RWPE1 (cell line): ENCODE measurements around the gene VPS4A.

Experiments
- CTCF ChIA-PET: fragments of 350-600 bp; sonication (Branson Sonifier 250); formaldehyde crosslinking; extraction: SDS; loops from one replicate; lab custom pipeline; 2021; lab: Yijun Ruan, JAX
- POLR2A ChIA-PET: fragments of 400-600 bp; formaldehyde crosslinking; extraction: SDS; loops from one replicate; lab custom pipeline; 2020; ENCODE audit warnings: antibody characterized with exemption; ENCODE audit not compliant: low non-redundant PET; lab: Yijun Ruan, JAX
- DNase-seq: peaks from one replicate; pipeline ENCODE4 v3.0.0; 2012; ENCODE audit warnings: low spot score
- H3K27ac ChIP-seq: fragments of 450-650 bp; 2 replicates; pipeline ENCODE4 v1.5.1; 2017
- TF ChIP-seq, protein P1 (sequence below): fragments of 450-650 bp; conservative IDR thresholded peaks from 2 replicates; pipeline ENCODE4 v1.5.1; 2017; ENCODE audit warnings: low read depth, mild to moderate bottlenecking

Gene VPS4A

DNA sequence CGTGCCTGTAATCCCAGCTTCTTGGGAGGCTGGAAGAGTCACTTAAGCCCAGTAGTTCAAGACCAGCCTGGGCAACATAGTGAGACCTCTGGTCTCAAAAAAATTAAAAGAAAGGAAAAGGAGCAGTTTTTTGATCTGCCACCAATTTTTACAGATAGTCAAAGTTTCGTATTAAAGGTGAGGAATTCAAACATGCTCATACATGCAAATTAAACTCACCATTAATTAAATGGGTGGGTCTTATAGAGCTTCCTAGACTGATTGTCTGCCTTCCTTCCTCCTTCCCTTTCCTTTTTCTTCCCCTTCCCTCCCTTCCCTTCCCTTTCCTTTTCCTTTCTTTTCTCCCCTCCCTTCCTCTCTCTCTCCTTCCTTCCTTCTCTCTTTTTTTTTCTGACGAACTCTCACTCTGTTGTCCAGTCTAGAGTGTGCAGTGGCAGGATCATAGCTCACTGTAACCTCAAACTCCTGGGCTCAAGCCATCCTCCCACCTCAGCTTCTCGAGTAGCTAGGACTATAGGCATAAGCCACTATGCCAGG is 36.4 kb upstream of the VPS4A start:
- CTCF ChIA-PET, result no interaction called here
- POLR2A ChIA-PET, result no interaction called here
- TF ChIP-seq, protein P1, sequence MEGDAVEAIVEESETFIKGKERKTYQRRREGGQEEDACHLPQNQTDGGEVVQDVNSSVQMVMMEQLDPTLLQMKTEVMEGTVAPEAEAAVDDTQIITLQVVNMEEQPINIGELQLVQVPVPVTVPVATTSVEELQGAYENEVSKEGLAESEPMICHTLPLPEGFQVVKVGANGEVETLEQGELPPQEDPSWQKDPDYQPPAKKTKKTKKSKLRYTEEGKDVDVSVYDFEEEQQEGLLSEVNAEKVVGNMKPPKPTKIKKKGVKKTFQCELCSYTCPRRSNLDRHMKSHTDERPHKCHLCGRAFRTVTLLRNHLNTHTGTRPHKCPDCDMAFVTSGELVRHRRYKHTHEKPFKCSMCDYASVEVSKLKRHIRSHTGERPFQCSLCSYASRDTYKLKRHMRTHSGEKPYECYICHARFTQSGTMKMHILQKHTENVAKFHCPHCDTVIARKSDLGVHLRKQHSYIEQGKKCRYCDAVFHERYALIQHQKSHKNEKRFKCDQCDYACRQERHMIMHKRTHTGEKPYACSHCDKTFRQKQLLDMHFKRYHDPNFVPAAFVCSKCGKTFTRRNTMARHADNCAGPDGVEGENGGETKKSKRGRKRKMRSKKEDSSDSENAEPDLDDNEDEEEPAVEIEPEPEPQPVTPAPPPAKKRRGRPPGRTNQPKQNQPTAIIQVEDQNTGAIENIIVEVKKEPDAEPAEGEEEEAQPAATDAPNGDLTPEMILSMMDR, result no peak
- no peak for DNase-seq
- no peak overlapping the region for H3K27ac ChIP-seq

DNA sequence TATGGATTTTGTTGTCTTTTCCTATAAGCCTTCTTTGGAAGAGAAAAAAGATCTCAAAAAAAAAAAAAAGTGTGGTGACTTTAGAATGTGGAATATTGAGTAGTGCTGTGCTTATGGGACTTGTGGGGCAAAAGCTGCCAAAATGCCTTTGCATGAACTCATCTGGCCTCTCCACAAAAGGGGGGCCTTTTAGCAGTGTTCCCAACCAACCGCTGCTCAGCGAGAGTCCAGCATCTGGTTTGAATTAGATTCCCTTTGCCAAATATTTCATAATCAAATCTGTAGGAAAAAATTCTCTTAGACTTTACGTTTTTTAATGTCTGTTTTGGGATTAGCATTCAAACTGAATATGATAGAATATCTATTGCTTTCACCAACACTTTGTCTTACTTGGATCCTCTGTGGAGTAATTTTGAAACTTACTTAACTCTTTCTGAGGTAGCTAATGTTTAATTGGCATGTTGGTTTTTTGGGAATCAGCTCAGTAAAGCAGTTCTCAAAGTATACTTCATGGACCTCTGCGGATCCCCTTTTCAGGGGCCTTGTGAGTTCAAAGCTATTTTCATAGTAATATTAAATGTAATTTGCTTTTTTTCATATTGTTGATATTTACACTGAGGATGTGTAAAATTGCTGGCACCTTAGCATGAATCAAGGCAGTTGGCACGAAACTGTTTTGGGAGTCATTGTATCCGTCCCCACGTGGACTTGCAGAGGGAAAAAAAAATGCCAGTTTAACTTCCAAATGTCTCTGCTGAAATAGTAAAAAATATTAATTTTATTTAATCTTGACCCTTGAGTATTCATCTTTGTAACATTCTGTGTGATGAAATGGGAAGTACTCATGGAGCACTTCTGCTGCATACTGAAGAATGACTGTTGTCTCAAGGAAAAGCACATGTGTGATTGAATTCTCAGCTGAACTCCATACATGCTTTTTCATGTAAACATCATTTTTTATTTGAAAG is 34.7 kb upstream of the VPS4A start:
- H3K27ac ChIP-seq, result no peak overlapping the region
- POLR2A ChIA-PET, result interaction anchor here (0.7 kb wide), 1 partner anchor 104 kb away, joined by 3 read pairs; no protein-coding TSS in a partner anchor
- CTCF ChIA-PET, result interaction anchor here (0.6 to 1.6 kb wide), 4 partner anchors 9 to 474 kb away, joined by 3 to 7 read pairs (median 3); no protein-coding TSS in a partner anchor
- no peak for DNase-seq
- TF ChIP-seq, protein P1, result no peak

GRCh38 chr16:69277413-69277812 is 33.7 kb upstream of the VPS4A start:
- ChIA-PET POLR2A (interaction anchor here (0.7 kb wide), 1 partner anchor 105 kb away, joined by 3 read pairs; no protein-coding TSS in a partner anchor), CTCF (interaction anchor here (0.7 to 0.9 kb wide), 2 partner anchors 276 to 475 kb away, joined by 3 read pairs; no protein-coding TSS in a partner anchor)

DNA sequence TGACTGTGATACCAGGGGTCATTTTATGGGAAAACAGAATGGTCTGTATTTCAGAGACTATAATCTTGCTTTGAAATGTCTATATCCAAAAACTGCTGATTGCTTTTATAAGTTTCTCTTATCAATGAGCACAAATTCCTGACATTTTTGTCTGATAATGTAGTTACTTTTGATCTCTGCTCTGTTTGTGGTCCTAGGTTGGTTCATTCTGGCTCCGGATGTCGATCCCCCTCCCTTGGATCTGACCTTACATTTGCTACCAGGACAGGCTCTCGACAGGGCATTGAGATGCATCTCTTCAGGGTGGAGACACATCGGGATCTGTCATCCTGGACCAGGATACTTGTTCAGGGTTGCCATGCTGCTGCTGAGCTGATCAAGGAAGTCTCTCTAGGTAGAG is 27.3 kb upstream of the VPS4A start:
- ChIA-PET CTCF (interaction anchor here (0.6 to 0.7 kb wide), 3 partner anchors 70 to 1506 kb away, joined by 3 read pairs; no protein-coding TSS in a partner anchor), POLR2A (no interaction called here)
- no peak overlapping the region for H3K27ac ChIP-seq
- DNase-seq, result no peak
- TF ChIP-seq, protein P1, result no peak

More at GRCh38 chr16:69277413-69277812, 33.7 kb upstream of the VPS4A start:
- H3K27ac ChIP-seq, result no peak overlapping the region
- TF ChIP-seq, protein P1, result no peak
- DNase-seq, result no peak

GRCh38 chr16:69285240-69285639 is 25.9 kb upstream of the VPS4A start:
- DNase-seq, result no peak
- no peak overlapping the region for H3K27ac ChIP-seq
- CTCF ChIA-PET, result interaction anchor here (0.5 to 1.1 kb wide), 5 partner anchors 9 to 238 kb away, joined by 3 to 7 read pairs (median 3); no protein-coding TSS in a partner anchor
- TF ChIP-seq, protein P1, result no peak
- POLR2A ChIA-PET, result no interaction called here
